ENCODE data around the gene RBM17. TPM values are rescaled to one million over a fixed set of nuclear protein-coding genes. Genes with fewer than 3 reads are reported as not detected.

The RBM17 gene
- total and polyA plus RNA-seq, 2 of the 13 experiments (the other 11 are each of a cell fraction or from before 2014, with no cell fraction given) = 30.7 to 77.5 TPM

DNA sequence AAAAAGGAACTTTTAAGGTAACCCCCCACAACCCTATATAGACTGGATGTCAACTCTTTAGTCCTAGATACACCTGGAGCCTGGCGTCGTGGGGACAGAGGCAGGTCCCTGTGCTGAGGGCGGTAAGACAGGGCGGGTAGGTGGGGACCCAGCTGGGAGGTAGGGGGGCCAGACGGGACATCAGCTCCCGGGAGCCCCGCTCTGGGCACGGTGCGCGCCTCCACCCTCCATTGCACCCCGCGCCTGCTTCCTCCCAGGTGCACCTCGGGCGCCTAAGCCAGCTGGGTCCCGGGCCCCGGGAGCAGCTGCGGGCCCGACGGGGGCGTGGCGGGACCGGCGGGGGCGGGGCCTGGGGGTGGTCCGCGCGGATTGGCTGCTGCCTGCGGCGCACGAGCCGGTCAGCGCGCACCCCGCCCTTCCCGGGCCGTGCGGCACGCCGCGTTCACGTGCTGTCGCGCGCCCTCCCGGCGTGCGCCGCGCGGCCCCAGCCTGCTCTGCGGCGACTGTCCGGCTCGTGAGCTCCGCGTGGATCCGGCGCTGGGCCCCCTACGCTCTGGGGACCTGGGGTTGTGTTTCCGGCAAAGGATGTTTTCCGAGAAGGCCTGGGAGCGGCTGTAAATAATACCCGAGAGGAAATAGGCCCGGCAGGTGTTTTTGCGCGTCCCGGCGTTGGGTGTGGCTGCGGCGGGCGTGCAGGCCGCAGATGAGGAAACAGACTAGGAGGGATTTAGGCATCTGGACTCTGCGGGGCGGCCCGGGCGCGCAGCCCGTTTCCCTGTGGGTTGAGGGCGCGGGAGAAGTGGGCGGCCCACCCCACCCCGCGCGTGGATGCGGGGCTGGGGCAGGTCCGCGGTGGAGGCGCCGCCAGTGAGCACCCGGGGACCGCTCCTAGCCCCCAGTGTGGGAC lies 74.8 kb downstream of the RBM17 start (continued):
- TF ChIP-seq, protein P1, sequence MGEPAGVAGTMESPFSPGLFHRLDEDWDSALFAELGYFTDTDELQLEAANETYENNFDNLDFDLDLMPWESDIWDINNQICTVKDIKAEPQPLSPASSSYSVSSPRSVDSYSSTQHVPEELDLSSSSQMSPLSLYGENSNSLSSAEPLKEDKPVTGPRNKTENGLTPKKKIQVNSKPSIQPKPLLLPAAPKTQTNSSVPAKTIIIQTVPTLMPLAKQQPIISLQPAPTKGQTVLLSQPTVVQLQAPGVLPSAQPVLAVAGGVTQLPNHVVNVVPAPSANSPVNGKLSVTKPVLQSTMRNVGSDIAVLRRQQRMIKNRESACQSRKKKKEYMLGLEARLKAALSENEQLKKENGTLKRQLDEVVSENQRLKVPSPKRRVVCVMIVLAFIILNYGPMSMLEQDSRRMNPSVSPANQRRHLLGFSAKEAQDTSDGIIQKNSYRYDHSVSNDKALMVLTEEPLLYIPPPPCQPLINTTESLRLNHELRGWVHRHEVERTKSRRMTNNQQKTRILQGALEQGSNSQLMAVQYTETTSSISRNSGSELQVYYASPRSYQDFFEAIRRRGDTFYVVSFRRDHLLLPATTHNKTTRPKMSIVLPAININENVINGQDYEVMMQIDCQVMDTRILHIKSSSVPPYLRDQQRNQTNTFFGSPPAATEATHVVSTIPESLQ (CRISPR knock-in tag; conservative IDR thresholded peaks at IDR 0.05) = no peak
- TF ChIP-seq HDAC6 (IDR thresholded peaks at IDR 0.05; ENCODE audit: low read depth, low read length) (no peak), ZNF292 (CRISPR knock-in tag; IDR thresholded peaks at IDR 0.05; ENCODE audit: borderline replicate concordance, low read depth) (no peak), ZNF350 (CRISPR knock-in tag; IDR thresholded peaks at IDR 0.05; ENCODE audit: borderline replicate concordance, low read depth) (no peak), ELF3 (CRISPR knock-in tag; IDR thresholded peaks at IDR 0.05) (no peak), ELF4 (CRISPR knock-in tag; IDR thresholded peaks at IDR 0.05; ENCODE audit: borderline replicate concordance) (no peak), SSRP1 (CRISPR knock-in tag; IDR thresholded peaks at IDR 0.05) (no peak), ZKSCAN8 (CRISPR knock-in tag; IDR thresholded peaks at IDR 0.05; ENCODE audit: borderline replicate concordance) (no peak), MXD4 (CRISPR knock-in tag; IDR thresholded peaks at IDR 0.05) (no peak), SUZ12 (IDR thresholded peaks at IDR 0.05; ENCODE audit: low read depth, low read length) (no peak), MYC (CRISPR knock-in tag; IDR thresholded peaks at IDR 0.05; ENCODE audit: borderline replicate concordance) (no peak)
- TF ChIP-seq, protein P2, sequence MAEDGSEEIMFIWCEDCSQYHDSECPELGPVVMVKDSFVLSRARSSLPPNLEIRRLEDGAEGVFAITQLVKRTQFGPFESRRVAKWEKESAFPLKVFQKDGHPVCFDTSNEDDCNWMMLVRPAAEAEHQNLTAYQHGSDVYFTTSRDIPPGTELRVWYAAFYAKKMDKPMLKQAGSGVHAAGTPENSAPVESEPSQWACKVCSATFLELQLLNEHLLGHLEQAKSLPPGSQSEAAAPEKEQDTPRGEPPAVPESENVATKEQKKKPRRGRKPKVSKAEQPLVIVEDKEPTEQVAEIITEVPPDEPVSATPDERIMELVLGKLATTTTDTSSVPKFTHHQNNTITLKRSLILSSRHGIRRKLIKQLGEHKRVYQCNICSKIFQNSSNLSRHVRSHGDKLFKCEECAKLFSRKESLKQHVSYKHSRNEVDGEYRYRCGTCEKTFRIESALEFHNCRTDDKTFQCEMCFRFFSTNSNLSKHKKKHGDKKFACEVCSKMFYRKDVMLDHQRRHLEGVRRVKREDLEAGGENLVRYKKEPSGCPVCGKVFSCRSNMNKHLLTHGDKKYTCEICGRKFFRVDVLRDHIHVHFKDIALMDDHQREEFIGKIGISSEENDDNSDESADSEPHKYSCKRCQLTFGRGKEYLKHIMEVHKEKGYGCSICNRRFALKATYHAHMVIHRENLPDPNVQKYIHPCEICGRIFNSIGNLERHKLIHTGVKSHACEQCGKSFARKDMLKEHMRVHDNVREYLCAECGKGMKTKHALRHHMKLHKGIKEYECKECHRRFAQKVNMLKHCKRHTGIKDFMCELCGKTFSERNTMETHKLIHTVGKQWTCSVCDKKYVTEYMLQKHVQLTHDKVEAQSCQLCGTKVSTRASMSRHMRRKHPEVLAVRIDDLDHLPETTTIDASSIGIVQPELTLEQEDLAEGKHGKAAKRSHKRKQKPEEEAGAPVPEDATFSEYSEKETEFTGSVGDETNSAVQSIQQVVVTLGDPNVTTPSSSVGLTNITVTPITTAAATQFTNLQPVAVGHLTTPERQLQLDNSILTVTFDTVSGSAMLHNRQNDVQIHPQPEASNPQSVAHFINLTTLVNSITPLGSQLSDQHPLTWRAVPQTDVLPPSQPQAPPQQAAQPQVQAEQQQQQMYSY (CRISPR knock-in tag; IDR thresholded peaks at IDR 0.05) = no peak
- TF ChIP-seq, protein P3, sequence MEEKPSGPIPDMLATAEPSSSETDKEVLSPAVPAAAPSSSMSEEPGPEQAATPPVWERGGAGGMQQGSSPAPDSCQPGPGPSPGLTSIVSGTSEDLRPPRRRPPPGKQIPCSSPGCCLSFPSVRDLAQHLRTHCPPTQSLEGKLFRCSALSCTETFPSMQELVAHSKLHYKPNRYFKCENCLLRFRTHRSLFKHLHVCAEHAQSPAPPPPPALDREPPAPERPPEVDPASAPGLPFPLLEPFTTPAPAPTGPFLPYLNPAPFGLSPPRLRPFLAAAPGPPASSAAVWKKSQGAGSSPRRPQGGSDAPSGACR (CRISPR knock-in tag; IDR thresholded peaks at IDR 0.05) = no peak
- TF ChIP-seq, protein P4, sequence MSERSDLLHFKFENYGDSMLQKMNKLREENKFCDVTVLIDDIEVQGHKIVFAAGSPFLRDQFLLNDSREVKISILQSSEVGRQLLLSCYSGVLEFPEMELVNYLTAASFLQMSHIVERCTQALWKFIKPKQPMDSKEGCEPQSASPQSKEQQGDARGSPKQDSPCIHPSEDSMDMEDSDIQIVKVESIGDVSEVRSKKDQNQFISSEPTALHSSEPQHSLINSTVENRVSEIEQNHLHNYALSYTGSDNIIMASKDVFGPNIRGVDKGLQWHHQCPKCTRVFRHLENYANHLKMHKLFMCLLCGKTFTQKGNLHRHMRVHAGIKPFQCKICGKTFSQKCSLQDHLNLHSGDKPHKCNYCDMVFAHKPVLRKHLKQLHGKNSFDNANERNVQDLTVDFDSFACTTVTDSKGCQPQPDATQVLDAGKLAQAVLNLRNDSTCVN (CRISPR knock-in tag; IDR thresholded peaks at IDR 0.05; ENCODE audit: borderline replicate concordance) = no peak
- TF ChIP-seq, protein P5, sequence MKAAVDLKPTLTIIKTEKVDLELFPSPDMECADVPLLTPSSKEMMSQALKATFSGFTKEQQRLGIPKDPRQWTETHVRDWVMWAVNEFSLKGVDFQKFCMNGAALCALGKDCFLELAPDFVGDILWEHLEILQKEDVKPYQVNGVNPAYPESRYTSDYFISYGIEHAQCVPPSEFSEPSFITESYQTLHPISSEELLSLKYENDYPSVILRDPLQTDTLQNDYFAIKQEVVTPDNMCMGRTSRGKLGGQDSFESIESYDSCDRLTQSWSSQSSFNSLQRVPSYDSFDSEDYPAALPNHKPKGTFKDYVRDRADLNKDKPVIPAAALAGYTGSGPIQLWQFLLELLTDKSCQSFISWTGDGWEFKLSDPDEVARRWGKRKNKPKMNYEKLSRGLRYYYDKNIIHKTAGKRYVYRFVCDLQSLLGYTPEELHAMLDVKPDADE (CRISPR knock-in tag; IDR thresholded peaks at IDR 0.05) = no peak

Measured in HepG2 (cell line).